PC-3 (cell line): Measurements from ENCODE around the gene PARVA.

Experiments
- CTCF ChIP-seq: fragments of 300-600 bp; sonication (generic); conservative IDR thresholded peaks from 2 replicates; pipeline ENCODE4 v1.5.1; 2017; ENCODE audit warnings: antibody characterized with exemption, low read depth, mild to moderate bottlenecking, low read length
- EZH2 ChIP-seq: fragments of 300-600 bp; sonication (generic); IDR thresholded peaks from one replicate; pipeline ENCODE4 v1.6.1; 2017; ENCODE audit warnings: antibody characterized with exemption, mild to moderate bottlenecking, low read length; ENCODE audit not compliant: unreplicated experiment

DNA sequence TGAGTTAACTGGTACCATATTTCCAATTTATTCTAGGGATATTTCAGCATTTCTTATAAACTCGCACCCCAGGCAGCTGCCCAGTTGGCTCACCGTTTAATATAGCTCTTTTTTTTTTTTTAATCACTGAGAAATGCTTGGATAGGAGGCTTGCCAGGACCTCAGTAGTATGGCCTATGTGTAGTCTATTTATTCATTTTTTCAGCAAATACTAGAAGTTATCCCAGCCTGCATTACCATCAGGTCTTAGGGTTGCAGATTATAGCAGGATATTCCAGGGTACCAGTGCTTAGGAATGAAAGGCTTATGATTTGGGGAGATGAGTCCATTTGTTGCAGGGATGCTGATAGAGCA is 26.6 kb downstream of the PARVA start:
- TF ChIP-seq CTCF (no peak), EZH2 (no peak)
